GM20431 (cell line): Measurements from ENCODE around the gene MPPED2.

Experiments
- in situ Hi-C: fragments of 300-500 bp; cut with MseI, MboI; formaldehyde crosslinking; loops from one replicate; pipeline ENCODE4 v1.15.0; 2020; ENCODE audit warnings: low sequenced_read_pairs; ENCODE audit not compliant: unreplicated experiment

Gene MPPED2

GRCh38 chr11:30380846-30381245 lies 205.3 kb downstream of the MPPED2 start:
- in situ Hi-C loops, result no loop called here

DNA sequence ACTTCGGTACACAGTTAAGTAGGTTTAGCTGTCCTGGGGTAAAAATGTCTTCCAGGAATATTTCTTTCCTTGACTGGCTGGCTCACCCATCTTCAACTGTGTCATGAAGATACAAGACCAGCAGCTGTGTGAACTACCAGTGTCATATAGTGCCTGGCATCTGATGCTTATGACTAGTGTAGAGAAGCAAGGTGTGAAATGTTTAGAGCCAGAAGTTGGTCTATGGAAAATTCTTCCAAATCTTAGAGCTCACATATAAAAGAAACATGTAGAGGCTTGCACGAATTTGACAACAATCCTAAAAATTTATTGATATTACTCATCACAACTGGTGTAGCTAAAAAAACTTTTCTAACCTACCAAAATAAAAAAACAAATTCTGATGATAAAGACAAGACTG lies 208.8 kb downstream of the MPPED2 start:
- in situ Hi-C loops, result no loop called here

- in situ Hi-C loops, result loop anchor here (25.0 kb wide), 1 partner anchor 542 kb away; no protein-coding TSS in a partner anchor
These were observed 216.0 kb downstream of the MPPED2 start for GRCh38 chr11:30370164-30370563.

GRCh38 chr11:30368394-30368793 lies 217.8 kb downstream of the MPPED2 start:
- in situ Hi-C loops, result loop anchor here (25.0 kb wide), 1 partner anchor 544 kb away; no protein-coding TSS in a partner anchor

DNA sequence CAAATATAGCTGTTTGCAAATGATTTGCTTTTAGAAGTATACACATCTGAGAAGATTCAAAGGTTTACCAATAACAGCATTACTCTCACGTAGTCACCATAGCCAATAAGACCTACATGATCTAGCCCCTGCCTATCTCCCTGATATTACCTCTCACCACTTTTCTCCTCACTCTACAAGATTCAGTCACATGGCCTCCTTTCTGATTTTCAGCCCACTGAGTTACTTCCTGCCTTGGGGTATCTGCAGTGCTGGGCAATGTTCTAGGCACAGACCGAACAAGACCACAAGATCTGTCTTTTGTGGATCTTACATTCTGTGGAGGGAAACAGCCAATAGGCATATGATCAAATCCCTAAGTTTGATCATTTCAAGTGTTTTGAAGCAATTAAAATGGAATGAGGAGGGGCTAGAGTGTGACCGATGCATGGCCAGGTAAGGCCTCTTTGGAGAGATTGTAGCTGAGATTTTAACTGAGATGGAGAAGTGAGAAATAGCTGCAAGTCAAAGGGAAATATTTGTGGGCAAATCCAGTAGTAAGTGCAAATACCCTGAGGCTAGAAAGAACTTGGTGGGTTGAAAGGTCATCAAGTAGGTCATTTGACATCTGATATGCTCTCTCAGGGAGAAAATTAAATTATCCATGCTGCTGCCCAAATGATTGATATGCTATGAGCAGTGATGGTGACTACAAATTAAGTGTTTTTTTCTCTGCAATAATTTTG lies 220.2 kb downstream of the MPPED2 start:
- in situ Hi-C loops, result loop anchor here (25.0 kb wide), 1 partner anchor 546 kb away; no protein-coding TSS in a partner anchor

- in situ Hi-C loops, result loop anchor here (25.0 kb wide), 1 partner anchor 547 kb away; no protein-coding TSS in a partner anchor
These were observed 221.2 kb downstream of the MPPED2 start for GRCh38 chr11:30364837-30365482.

DNA sequence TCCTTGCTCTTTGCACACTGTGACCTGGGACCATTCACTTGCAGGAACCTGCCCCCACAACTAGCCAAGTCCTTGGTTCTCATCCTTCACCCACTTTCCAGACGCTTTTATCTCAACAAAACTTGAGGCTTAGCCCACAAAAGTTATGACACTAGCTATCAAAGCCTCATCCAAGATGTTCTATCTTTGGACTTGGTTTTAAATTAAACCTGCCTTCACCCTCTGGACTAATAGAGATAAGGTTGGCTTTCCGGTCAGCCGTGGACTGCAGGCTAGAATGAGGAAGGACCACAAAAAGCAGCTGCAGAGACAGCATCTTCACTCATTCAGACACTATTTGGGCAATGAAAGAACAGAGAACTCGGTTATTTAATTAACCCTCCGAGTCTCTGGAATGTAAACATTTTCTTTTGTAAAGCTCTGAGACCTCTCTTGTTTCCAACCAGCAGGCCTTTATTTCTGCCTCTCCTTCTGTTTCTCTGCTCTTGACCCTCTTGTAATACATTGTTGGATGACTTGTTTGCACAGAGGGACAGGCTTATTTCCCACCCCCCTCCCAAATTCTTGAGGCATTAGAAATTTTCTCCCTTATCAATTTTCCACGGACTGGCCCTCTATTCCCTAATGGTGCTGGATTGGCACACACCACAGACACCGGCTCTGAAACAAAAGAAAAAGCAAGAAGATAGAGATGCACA lies 221.9 kb downstream of the MPPED2 start:
- in situ Hi-C loops, result loop anchor here (25.0 kb wide), 1 partner anchor 548 kb away; no protein-coding TSS in a partner anchor

- in situ Hi-C loops, result loop anchor here (25.0 kb wide), 1 partner anchor 552 kb away; no protein-coding TSS in a partner anchor
These were observed 225.4 kb downstream of the MPPED2 start for GRCh38 chr11:30360741-30361140.
